C1 segment of cervical spinal cord (tissue), 14 donors: ENCODE data around the gene ACTL7A.
"Not testable (repeated sequence)": the region's sequence is repeated elsewhere in the genome, so short reads cannot be mapped to it uniquely, and the experiment has no call there.

Experiments used
- DNase-seq, 14 donors: peaks; one replicate each; lab custom pipeline; 2025; lab: John Stamatoyannopoulos, UW

ACTL7A gene

DNA sequence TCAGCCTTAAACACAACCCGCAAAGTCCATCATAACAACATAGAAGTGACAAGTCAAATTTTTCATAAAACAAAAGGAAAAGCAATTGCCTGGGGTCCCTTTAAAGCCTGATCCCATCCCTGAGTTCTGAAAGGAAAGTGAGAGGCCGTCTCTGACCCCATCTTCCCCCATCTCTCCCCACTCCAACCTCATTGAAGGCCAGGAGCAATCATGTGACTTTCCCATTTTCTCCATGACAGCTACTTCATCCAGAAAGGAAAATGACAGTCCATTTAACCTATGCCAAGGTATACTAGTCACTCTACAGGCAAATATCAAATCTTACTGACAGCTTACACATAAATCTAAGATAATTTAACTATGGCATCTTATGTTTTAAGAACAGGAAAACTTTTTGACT is 15.5 kb downstream of the ACTL7A start:
- DNase-seq: no peak

DNA sequence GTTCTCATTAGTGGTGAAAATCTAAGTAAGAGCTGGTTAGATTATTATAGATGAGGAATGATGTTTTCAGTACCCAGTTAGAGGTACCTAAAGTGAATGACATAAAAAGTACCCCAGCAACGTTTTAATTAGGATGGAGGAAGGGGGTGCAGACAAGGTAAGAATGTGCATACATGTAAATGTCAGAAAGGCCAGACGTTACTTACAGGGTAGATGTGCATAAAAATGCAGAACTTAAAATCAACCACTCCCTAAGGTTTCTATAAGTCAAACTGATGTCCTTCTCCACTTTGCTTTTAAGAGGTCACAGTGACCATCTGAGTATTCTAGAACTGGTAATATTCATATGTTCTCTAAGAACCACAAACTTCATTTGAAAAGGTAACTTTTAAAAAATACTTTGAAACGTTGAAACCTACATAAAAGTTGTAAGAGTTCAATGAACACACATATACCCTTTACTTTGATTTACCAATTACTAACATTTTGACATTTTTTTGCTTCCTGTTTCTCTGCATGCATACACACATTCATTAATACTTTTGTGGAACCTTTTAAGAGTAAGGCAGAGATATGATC is 18.8 kb downstream of the ACTL7A start:
- DNase-seq: no peak

DNA sequence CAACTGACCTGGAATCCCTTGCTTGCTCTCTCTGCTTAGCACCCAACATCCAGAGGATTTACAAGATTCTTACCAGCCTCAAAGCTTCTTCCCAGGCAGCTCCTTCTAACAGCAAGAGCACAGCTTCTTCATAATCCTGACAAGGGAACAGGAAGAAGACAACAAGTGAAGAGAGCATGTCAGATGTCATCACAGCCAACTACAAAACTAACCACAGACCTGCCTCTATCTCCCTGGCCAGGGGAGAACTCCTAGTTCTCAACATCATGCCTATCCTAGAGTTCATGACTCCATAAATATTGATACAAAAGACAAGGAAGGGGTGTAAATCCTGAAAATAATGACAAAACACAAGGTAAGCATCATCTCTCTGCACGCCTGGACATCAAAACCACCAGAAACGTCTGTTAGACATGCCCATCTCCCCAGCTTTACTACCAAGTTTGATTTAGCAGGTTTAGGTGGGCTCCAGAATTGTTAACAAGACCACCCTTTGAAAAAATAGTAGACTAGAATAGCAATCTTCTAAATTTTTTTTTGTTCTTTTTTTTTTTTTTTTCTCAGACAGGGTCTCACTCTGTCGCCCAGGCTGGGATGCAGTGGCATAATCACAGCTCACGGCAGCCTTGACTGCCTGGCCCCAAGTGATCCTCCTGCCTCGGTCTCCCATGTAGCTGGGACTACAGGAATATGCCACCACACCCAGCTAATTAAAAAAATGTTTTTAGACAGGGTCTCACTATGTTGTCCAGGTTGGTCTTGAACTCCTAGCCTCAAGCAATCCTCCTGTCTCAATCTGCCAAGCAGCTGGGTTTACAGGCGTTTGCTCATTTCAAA is 20.2 kb downstream of the ACTL7A start:
- no peak for DNase-seq

DNA sequence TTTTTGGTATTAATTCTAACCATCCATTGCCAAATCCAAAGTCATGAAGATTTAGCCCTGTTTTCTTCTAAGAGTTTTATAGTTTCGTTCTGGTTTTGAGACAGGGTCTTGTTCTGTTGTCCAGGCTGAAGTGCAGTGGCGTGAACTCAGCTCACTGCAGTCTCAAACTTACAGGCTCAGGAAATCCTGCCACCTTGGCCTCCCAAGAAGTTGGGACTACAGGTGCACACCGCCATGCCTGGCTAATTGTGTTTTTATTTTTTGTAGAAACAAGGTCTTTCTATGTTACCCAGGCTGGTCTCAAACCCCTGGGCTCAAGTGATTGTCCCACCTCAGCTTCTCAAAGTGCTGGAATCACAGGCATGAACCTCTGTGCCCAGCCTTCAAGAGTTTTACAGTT is 21.0 kb downstream of the ACTL7A start:
- no peak for DNase-seq

DNA sequence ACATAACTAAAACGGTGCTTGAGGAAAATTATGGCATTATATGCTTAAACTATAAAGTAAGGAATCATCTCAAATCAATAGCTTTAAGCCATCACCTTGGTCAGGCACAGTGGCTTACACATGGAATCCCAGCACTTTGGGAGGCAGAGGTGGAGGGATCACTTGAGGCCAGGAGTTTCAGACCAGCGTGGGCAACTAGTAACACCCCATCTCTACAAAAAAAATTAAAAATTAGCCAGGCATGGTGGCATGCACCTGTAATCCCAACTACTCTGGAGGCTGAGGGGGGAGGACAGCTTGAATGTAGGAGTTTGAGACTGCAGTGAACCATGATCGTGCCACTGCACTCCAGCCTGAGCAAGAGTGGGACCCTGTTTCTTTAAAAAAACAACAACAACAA is 22.6 kb downstream of the ACTL7A start:
- DNase-seq: no peak

DNA sequence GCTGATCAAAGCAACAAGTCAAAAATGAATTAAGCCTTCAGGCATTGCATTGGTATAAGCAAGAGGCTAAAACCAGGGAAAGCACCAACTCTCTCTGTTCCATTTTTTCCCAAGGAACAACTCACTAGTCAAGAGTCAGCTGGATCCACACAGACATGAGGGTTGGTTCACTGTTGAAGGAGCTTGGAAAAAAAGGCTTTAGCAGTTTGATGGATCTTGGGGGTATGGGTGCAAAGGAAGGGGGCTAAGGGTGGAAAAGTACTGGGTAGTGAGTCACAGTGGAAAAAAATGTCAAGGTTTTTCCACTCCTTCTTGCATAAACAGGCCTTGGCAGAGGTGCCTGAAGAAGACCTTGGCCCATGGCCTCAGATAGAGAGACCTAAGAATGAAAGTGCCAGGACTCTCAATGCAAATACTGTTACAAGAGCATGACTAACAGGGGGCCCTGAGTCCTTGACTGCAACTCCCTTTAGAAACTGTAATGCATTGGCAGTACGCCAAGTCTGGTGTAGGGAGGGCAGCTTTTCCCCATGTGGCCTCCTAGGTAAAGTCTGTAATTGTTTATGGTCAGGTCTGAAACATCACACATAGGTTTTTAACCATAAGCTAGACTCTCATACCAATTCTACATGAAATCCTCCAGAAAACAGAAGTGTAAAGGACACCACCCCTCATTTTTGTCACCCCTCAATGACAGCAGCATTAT is 23.7 kb downstream of the ACTL7A start:
- DNase-seq: no peak

DNA sequence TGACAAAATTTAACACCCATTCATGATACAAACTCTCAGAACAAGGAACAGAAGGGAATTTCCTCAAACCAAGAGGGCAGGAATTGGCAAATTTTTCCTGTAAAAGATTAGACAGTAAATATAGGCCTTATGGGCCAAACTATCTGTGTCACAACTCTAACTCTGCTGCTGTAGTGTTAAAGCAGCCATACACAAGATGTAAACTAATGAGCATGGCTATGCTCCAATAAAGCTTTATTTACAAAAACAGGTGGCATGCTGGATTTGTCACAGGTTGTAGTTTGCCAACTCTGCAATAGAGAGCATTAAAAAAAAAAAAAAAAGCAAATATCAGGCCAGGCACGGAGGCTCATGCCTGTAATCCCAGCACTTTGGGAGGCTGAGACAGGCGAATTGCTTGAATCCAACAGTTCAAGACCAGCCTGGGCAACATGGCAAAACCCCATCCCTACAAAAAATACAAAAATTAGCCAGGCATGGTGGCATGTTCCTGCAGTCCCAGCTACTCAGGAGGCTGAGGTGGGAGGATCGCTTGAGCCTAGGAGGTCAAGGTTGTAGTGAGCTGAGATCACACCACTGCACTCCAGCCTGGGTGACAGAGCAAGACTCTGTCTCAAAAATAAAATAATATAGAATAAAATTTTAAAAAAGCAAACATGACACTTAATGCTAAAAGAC is 24.7 kb downstream of the ACTL7A start:
- DNase-seq: not testable (repeated sequence)

DNA sequence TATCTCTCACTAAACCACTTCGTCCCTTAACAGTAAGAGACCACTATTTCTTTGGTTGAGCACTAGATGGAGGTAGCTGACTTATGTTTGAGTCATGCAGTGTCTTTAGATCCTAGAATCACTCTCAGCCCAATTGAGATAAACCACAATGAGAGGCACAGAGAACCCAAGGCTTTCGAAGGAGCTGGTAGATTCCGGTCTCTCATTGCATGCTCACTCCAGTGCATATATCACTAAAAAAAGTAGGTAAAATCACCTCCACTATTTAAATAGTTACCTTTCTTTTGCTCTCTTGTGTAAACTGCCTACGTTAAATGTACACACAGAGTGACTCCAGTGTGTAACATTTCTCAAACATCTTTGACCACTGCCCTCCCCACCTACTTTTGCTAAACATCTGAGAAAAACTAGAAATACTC is 27.6 kb downstream of the ACTL7A start:
- no peak for DNase-seq

DNA sequence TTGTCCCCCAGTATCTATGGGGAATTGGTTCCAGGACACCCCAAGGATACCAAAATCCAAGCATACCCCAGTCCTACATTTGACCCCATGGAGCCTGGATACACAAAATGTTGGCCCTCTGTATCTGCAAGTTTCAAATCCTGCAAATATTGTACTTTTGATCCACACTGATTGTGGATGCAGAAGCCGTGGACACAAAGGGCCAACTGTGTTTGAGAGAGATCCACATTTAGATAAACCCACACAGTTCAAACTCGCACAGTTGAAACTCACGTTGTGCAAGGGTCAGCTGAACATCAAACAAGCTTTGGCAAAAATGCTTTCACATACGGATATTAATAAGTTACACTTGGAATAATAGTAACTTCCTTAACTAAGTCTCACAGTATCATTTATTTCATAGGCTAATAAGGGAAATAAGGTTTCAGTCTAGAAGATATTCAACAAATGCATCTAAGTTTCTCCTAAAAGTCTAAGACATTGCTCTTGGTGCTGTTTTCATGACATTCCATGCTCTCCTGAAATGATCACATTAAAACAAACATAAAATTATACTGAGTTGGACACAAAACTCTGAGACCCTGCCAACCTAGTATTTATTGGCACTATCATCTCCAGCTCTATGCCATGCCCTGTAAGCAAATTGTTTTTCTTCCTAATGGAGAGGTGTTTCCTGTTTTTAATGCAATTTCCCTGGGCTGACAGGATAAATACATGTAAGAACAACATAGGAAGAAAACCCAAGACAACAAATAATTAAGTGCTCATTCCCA is 32.3 kb downstream of the ACTL7A start:
- peak in 1 of 14 donors; percentile 1 for DNase-seq

DNA sequence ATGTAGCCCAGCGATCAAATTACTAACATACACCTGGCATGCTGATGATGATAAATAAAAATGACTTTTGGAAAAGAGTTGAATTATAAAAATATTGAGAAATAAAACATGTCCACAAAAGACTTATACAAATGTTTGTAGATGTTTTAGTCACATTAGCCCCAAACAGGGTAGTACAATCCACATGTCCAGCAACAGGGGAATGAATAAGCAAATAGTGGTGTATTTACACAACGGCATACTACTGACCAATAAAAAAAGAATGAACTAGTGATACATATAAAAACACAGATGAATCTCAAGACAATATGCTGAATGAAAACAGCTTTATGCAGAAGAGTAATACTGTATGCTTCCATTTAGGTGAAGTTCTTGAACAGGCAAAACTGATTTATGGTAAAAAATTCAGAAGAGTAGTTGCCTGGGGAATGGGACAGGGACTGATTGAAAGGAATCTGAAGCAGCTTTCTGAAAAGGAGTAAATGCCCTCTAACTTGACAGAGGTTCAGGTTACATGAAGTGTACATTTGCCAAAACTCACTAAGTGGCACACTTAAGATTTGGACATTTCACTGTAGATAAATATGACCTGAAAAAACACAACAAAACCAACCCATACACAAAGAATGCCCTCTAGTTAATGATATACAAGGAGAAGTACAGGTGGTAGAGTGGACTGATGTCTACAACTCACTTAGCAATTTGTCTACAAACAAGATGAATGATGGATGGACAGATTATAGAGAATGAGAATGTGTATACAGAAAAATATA is 35.4 kb downstream of the ACTL7A start:
- DNase-seq: no peak

DNA sequence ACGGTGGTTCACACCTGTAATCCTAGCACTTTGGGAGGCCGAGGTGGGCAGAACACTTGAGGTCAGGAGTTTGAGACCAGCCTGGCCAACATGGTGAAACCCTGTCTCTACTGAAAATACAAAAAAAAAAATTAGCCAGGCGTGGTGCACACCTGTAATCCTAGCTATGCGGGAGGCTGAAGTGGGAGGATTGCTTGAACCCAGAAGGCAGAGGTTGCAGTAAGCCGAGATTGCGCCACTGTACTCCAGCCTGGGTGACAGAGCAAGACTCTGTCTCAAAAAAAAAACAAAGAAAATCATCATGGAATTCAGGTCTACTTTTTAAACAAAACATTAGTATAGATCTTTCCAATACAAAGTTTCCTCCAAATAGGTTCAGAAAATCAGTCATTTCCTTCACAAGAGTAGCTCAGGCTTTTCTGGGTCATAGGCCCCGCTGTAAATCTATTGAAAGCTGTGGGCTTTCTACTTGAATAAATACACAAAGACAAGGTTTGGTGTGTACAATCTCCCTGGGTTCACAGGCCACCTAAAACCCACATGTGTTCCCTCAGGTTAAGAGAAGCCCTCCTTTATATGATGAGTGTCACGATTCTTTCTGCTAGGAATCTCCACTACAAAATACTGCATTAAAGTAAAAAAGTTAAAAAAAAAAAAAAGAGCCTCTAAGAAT is 37.1 kb downstream of the ACTL7A start:
- DNase-seq: not testable (repeated sequence)

DNA sequence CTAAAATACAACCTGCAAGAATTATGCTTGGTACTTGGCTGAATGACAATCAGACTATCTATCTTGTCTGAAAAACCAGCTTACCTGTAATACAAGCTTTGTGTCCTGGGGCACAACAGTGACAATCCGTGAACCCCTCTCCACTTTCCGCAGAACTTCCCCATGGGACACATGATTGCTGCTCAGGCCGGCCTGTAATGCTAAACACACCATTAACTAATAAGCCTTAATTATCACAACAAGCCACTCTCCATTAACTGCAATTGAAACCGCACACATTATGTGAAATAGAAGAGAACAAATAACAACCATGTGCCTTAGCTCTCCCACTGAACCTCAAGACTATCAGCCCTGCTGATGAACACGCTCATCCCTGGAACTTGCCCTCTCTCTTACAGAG is 38.1 kb downstream of the ACTL7A start:
- no peak for DNase-seq

DNA sequence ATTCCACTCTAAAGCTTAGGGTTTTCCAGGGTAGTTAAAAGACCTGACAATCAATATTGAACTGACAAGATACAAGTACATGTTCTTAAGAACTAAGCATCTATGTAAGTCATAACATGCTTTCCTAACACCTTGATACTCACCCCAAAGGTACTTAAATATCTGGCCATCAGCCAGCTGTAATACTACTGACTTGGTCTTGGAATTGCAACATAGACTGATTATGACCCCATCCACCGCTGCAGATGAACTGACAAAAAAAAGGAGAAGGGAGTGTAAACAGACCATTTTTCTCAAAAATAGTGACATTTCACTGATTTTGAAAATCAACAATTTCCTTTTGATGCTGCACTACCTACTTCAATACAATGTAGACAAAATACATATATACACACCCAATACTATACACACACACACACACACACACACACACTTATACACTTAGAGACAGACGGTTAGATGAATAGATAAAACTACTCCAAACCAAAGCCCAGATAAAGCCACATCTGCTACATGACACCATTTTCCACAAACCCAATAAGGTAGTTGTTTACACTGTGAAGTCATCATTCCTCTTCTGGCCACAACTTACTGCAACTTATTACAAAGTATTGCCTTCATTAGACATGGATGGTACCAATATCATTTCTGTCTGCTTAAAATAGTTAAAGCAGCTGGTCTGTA is 41.5 kb downstream of the ACTL7A start:
- DNase-seq: no peak

DNA sequence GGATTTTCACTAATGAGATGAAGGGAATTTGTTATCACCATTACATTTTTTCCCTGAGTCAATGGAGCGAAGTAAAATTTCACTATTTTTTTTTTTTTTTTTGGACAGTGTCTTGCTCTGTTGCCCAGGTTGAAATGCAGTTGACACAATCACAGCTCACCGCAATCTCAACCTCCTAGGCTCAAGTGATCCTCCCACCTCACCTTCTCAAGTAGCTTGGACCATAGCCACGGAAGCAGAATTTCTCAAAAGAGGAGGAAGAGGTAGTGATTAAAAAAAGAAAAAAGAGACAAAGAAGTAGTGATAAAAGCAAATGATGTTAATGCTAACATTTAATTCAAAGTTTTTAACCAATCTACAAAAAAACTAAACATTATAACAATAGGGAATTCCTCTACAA is 42.1 kb downstream of the ACTL7A start:
- no peak for DNase-seq

DNA sequence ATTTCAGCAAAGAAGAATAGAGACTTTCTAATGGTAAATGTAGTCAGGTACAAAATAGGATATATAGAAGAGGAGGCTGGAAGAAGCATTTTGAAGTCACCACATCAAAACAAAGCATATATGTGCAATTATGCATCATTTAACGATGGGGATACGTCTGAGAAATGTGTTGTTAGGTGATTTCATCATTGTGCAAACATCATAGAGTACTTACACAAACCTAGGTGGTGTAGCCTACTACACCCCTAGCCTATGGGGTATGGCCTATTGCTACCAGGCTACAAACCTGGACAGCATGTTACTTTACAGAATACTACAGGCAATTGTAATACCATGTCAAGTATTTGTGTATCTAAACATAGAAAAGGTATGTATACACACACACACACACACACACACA is 43.4 kb downstream of the ACTL7A start:
- DNase-seq: no peak

DNA sequence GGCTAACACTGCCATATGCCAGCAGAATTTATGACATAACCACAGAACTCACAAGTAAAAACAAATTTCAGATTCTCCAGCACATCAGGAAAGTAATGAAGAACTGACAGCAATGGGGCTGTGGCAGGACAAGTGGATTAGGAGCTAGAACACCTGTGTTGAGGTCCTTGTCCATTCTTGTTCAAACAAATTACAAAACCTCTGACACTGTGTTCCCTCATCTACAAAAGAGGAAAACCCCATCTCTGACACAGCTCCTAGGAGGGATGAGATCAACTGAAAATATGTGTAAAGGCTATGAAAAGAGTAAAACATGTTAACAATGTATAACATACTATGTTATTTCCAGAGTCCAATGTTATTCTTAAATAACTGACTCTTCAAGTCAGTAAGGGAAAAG is 48.3 kb downstream of the ACTL7A start:
- no peak for DNase-seq

DNA sequence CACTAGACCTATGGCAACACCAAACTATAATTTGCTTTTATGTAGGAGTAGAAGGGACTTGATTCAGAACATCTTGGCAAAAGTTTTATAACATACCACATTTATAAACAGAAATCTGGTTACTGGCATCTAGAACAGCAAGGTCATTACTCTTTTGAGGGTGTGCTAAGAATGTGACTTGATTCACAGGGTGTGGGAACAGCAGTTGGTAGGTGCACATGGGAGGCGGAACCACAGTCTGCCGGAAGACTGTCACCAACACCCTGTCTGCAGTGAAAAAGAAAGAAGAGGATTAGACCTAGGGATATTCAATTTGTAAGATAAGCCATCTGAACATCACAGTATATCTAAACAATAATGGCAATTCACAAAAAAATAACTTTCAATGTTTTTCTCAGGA is 48.8 kb downstream of the ACTL7A start:
- no peak for DNase-seq

DNA sequence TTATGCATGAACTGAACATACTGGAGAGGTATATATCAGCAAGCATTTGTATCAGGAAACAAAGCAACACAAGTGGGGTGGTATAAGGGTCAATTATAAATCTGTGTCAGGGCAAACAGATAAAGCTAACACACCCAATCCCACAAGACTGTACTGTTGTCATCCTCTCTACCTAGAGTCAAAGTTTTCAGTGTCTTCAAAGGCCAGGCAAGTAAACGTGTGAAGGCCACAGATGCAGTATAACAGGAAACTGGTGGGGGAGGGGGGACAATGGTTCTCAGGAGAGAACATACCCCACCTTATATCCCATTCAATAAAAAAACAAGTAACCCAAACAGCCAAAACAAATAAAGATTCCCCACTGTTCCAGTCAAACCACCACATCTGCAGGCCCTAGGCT is 49.8 kb downstream of the ACTL7A start:
- DNase-seq: no peak
